Mucosa of descending colon (tissue), 3 donors: ENCODE data around the gene CABP4. TPM values are rescaled to one million over a fixed set of nuclear protein-coding genes. Genes with fewer than 3 reads are reported as not detected.
"Not testable (repeated sequence)": the region's sequence is repeated elsewhere in the genome, so short reads cannot be mapped to it uniquely, and the experiment has no call there.

Source experiments
- ATAC-seq: fragments of 200-7000 bp; cut with Tn5 transposase; one replicate; pipeline ENCODE4 v1.9.1; 2020; ENCODE audit warnings: mild to moderate bottlenecking, moderate library complexity
- DNase-seq, 3 donors: peaks; one replicate each; pipeline ENCODE4 v3.0.0-alpha.2; 2020
- H3K36me3 ChIP-seq: fragments of 200-600 bp; one replicate; pipeline ENCODE4 v1.8.0; 2021; ENCODE audit warnings: low read depth, mild to moderate bottlenecking
- H3K4me1 ChIP-seq: fragments of 200-600 bp; one replicate; pipeline ENCODE4 v1.8.0; 2021; ENCODE audit warnings: low read depth, mild to moderate bottlenecking
- H3K4me3 ChIP-seq: fragments of 200-600 bp; one replicate; pipeline ENCODE4 v1.8.0; 2021; ENCODE audit warnings: mild to moderate bottlenecking
- H3K9me3 ChIP-seq: fragments of 200-600 bp; one replicate; pipeline ENCODE4 v1.8.0; 2021; ENCODE audit warnings: mild to moderate bottlenecking
- CTCF ChIP-seq: fragments of 200-600 bp; IDR thresholded peaks from one replicate; pipeline ENCODE4 v1.8.0; 2022; ENCODE audit warnings: antibody characterized with exemption, mild to moderate bottlenecking
- intact Hi-C, 2 donors: fragments of 100-400 bp; cut with DNase I in 1 of 2; cut with micrococcal nuclease in 1 of 2; formaldehyde crosslinking; loops; one replicate each; pipeline versions ENCODE4 v1.11.0 to v1.11.1; 2022; cut with DNase I, micrococcal nuclease
- total RNA-seq, 3 donors: library from RNA; stranded (reverse); fragmentation: NEBNext Ultra II Directional in 2 of 3; extraction: Animal tissue kit (Norgen Biotek cat#: 25700) in 2 of 3; gene quantifications; one replicate each; pipeline versions ENCODE4 v1.2.1 to v1.2.4, GENCODE V29; 2021 to 2023
- donor health status: DM: no; HTN: no; CAD: no; lungs with moderate emphysema.
- donor health status: DM: no; HTN: no; CAD: no.
- donor health status: DM: no; HTN: yes; CAD: no.

CABP4 gene
- total RNA-seq, 3 donors from 2014 or later: 0.95 to 1.9 (median 1.2) TPM

- Histone ChIP-seq H3K4me1 (peaks cover 20% of the 10 kb centered on the region), H3K9me3 (no peaks in the 10 kb centered on the region), H3K36me3 (no peaks in the 10 kb centered on the region), H3K4me3 (no peak overlapping the region)
- no peak for TF ChIP-seq CTCF
- DNase-seq (peak in 2 of 3 donors; percentile 76 to 86), ATAC-seq (peak; percentile 53)
- intact Hi-C loops: no loop called here
These were observed 8.7 kb downstream of the CABP4 start for GRCh38 chr11:67463680-67464410.

DNA sequence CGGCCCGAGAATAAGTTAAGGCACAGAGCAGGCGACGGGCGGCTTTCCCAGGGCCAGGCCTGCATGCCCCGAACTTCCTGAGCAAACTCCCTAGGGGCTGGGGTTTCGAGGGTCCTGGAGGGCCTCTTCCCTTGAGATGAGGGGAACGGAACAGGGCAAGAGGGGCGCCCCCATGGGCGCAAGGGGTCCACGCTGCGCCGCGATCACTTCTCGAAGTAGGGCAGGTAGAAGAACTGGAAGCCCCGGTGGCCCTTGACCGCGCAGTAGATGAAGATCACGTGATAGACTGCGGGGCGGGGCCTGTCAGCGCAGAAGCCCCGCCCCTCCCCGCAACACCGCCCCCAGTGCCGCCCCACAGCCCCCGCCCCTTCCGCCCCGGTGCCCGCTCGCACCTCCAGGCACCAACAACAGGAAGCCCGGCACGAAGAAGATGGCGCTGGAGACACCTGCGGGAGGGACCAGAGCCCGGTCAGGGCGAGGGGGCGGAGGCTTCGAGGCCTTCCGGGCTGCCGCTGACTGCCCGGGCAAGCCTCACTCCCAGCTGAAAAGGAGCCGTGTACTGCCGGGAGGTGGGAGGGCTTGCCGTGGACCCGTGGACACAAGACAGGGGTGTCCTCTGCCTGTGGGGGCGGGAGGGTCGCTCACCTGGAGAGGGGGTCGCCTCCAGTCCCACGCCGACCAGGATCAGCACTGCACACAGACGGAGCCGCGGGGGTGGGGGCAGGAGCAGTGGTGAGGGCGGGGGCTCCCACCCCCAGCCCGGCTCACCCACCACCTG lies 9.4 kb downstream of the CABP4 start:
- TF ChIP-seq CTCF: no peak
- ATAC-seq (peak; percentile 85), DNase-seq (peak; percentile 95 to 97 (median 95))
- intact Hi-C loops: no loop called here
- no peaks in the 10 kb centered on the region for H3K9me3 ChIP-seq
- peak overlapping the region; percentile 42 for H3K4me3 ChIP-seq
- peaks cover 20% of the 10 kb centered on the region for H3K4me1 ChIP-seq
- H3K36me3 ChIP-seq: no peaks in the 10 kb centered on the region

- Histone ChIP-seq H3K4me3 (peak overlapping the region; percentile 42), H3K36me3 (no peaks in the 10 kb centered on the region), H3K9me3 (no peaks in the 10 kb centered on the region), H3K4me1 (peaks cover 20% of the 10 kb centered on the region)
- ATAC-seq: peak; percentile 1
- no peak for DNase-seq
- intact Hi-C loops: no loop called here
- TF ChIP-seq CTCF: no peak
These were observed 10.0 kb downstream of the CABP4 start for GRCh38 chr11:67465189-67465510.

- H3K4me3 ChIP-seq, intact Hi-C loops, H3K36me3 ChIP-seq, H3K9me3 ChIP-seq, DNase-seq, ATAC-seq: not testable (repeated sequence)
- H3K4me1 ChIP-seq: peaks cover 20% of the 10 kb centered on the region
These were observed 10.4 kb downstream of the CABP4 start for GRCh38 chr11:67465530-67465929.

DNA sequence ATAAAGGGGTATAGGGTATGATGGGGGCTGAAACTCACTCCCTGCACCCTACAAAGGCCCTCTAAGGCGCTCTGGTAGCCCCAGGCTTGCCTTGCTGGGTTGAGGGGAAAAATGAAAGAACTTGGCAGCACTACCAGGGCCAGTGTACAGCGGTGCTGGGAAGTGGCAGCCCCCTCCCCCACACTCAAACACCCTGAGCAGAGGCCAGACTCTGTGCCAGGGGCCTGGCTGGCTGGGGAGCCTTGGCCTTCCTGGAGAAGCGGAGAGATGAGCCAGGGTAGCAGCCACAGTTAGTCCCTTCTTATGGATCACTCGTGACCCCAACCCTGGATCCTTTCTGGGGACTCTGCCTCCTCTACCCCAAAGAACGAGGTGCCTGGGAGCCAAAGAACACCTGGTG lies 11.2 kb downstream of the CABP4 start:
- H3K4me1 ChIP-seq: peaks cover 20% of the 10 kb centered on the region

More for the DNA sequence above, 11.2 kb downstream of the CABP4 start:
- ATAC-seq (no peak), DNase-seq (no peak)
- no peaks in the 10 kb centered on the region for H3K36me3 ChIP-seq
- intact Hi-C loops: no loop called here
- no peaks in the 10 kb centered on the region for H3K9me3 ChIP-seq
- H3K4me3 ChIP-seq: no peak overlapping the region
- no peak for TF ChIP-seq CTCF
